GM20431 (cell line): Measurements from ENCODE around the gene PPT2.

Experiments
- in situ Hi-C: fragments of 300-500 bp; cut with MseI, MboI; formaldehyde crosslinking; loops from one replicate; pipeline ENCODE4 v1.15.0; 2020; ENCODE audit warnings: low sequenced_read_pairs; ENCODE audit not compliant: unreplicated experiment

The PPT2 gene

GRCh38 chr6:32153564-32154513 is at the start of gene PPT2:
Gene PPT2 (plus strand): TSS chr6:32154141. CDS start chr6:32154595, 454 bp downstream.
- in situ Hi-C loops, result no loop called here

- in situ Hi-C loops, result no loop called here
Observed at GRCh38 chr6:32105433-32105832, 48.5 kb upstream of the PPT2 start.

GRCh38 chr6:32107406-32107805 is 46.5 kb upstream of the PPT2 start:
- in situ Hi-C loops, result no loop called here

GRCh38 chr6:32108094-32108627 is 45.8 kb upstream of the PPT2 start:
- in situ Hi-C loops, result no loop called here

GRCh38 chr6:32108727-32109113 is 45.2 kb upstream of the PPT2 start:
- in situ Hi-C loops, result no loop called here

- in situ Hi-C loops, result no loop called here
Observed at GRCh38 chr6:32109114-32109764, 44.7 kb upstream of the PPT2 start, which contains the start of gene TNXB. Gene TNXB (minus strand): TSS chr6:32109338. CDS start chr6:32098198, 11,140 bp downstream.

GRCh38 chr6:32109765-32110160 is 44.2 kb upstream of the PPT2 start:
- in situ Hi-C loops, result no loop called here

GRCh38 chr6:32110632-32111031 is 43.3 kb upstream of the PPT2 start:
- in situ Hi-C loops, result no loop called here

GRCh38 chr6:32111424-32112066 is 42.4 kb upstream of the PPT2 start:
- in situ Hi-C loops, result no loop called here

- in situ Hi-C loops, result no loop called here
Observed at GRCh38 chr6:32112431-32112980, 41.4 kb upstream of the PPT2 start.

- in situ Hi-C loops, result no loop called here
Observed at GRCh38 chr6:32113386-32114352, 40.3 kb upstream of the PPT2 start.

- in situ Hi-C loops, result no loop called here
Observed at GRCh38 chr6:32114796-32115195, 39.1 kb upstream of the PPT2 start.

- in situ Hi-C loops, result no loop called here
Observed at GRCh38 chr6:32115623-32116022, 38.3 kb upstream of the PPT2 start.

- in situ Hi-C loops, result no loop called here
Observed at GRCh38 chr6:32116674-32117073, 37.3 kb upstream of the PPT2 start.

GRCh38 chr6:32117461-32117860 is 36.5 kb upstream of the PPT2 start:
- in situ Hi-C loops, result no loop called here

GRCh38 chr6:32118782-32119628 is 34.9 kb upstream of the PPT2 start:
- in situ Hi-C loops, result no loop called here

GRCh38 chr6:32120573-32121059 is 33.3 kb upstream of the PPT2 start:
- in situ Hi-C loops, result no loop called here

GRCh38 chr6:32123681-32124080 is 30.3 kb upstream of the PPT2 start:
- in situ Hi-C loops, result no loop called here
